Panc1 (cell line): ENCODE results near the gene TSHZ3.

Source experiments
- SIN3A ChIP-seq: IDR thresholded peaks from 2 replicates; pipeline ENCODE4 v1.6.1; 2012; ENCODE audit warnings: low read depth, mild to moderate bottlenecking, low read length, moderate library complexity, borderline replicate concordance; ENCODE audit not compliant: insufficient read depth
- TF ChIP-seq, protein P1 (sequence below), 2 experiments: IDR thresholded peaks; 2 replicates each; pipeline ENCODE4 v1.6.1; 2011 to 2012; ENCODE audit warnings: low read depth in 2 of 2, control low read depth in 1 of 2, low read length in 1 of 2, mild to moderate bottlenecking in 1 of 2, moderate library complexity in 1 of 2; ENCODE audit not compliant: insufficient read depth in 1 of 2

- TF ChIP-seq, protein P1, sequence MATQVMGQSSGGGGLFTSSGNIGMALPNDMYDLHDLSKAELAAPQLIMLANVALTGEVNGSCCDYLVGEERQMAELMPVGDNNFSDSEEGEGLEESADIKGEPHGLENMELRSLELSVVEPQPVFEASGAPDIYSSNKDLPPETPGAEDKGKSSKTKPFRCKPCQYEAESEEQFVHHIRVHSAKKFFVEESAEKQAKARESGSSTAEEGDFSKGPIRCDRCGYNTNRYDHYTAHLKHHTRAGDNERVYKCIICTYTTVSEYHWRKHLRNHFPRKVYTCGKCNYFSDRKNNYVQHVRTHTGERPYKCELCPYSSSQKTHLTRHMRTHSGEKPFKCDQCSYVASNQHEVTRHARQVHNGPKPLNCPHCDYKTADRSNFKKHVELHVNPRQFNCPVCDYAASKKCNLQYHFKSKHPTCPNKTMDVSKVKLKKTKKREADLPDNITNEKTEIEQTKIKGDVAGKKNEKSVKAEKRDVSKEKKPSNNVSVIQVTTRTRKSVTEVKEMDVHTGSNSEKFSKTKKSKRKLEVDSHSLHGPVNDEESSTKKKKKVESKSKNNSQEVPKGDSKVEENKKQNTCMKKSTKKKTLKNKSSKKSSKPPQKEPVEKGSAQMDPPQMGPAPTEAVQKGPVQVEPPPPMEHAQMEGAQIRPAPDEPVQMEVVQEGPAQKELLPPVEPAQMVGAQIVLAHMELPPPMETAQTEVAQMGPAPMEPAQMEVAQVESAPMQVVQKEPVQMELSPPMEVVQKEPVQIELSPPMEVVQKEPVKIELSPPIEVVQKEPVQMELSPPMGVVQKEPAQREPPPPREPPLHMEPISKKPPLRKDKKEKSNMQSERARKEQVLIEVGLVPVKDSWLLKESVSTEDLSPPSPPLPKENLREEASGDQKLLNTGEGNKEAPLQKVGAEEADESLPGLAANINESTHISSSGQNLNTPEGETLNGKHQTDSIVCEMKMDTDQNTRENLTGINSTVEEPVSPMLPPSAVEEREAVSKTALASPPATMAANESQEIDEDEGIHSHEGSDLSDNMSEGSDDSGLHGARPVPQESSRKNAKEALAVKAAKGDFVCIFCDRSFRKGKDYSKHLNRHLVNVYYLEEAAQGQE (IDR thresholded peaks at IDR 0.05; ENCODE audit: insufficient read depth in 1 of 2, low read depth in 2 of 2, low read length in 1 of 2) = no peak
- TF ChIP-seq SIN3A = no peak
Measured at GRCh38 chr19:31319465-31319864, 29.8 kb downstream of the TSHZ3 start.
